Esophagus muscularis mucosa (tissue), 4 donors: ENCODE results near the gene CTBP1. TPM values are rescaled to one million over a fixed set of nuclear protein-coding genes. Genes with fewer than 3 reads are reported as not detected.

Experiments
- DNase-seq: peaks from one replicate; pipeline ENCODE4 v3.0.0-alpha.2; 2017; ENCODE audit errors: extremely low spot score
- H3K27ac ChIP-seq, 4 donors: fragments of 200-600 bp; sonication (generic); replicated peaks in 1 of 4; 1 replicate in 3 of 4; 2 replicates in 1 of 4; pipeline ENCODE4 v1.5.1; 2016 to 2019; ENCODE audit warnings: mild to moderate bottlenecking in 1 of 4
- H3K27me3 ChIP-seq, 4 donors: fragments of 200-600 bp; sonication (generic); one replicate each; pipeline versions ENCODE4 v1.5.1 to v1.6.0; 2016 to 2019
- H3K36me3 ChIP-seq, 4 donors: fragments of 200-600 bp; sonication (generic); one replicate each; pipeline ENCODE4 v1.5.1; 2016 to 2019
- H3K4me1 ChIP-seq, 4 donors: fragments of 200-600 bp; sonication (generic); one replicate each; pipeline ENCODE4 v1.5.1; 2016 to 2019
- H3K4me3 ChIP-seq, 4 donors: fragments of 200-600 bp; sonication (generic); 1 replicate in 2 of 4; 2 replicates in 2 of 4; pipeline ENCODE4 v1.5.1; 2016 to 2019; ENCODE audit warnings: mild to moderate bottlenecking in 4 of 4, moderate library complexity in 1 of 4
- H3K9me3 ChIP-seq, 4 donors: fragments of 200-600 bp; sonication (generic); 1 replicate in 3 of 4; 2 replicates in 1 of 4; pipeline ENCODE4 v1.5.1; 2016 to 2019
- EP300 ChIP-seq: sonication (generic); formaldehyde crosslinking; IDR thresholded peaks from one replicate; pipeline ENCODE4 v1.6.1; 2017; ENCODE audit warnings: antibody characterized with exemption
- POLR2A ChIP-seq: fragments of 450-650 bp; IDR thresholded peaks from one replicate; pipeline ENCODE4 v1.6.1; 2017; ENCODE audit warnings: antibody characterized with exemption, moderate library complexity, mild to moderate bottlenecking, low read depth
- POLR2AphosphoS5 ChIP-seq, 2 donors: sonication (generic); formaldehyde crosslinking; IDR thresholded peaks; one replicate each; pipeline ENCODE4 v1.6.1; 2017; ENCODE audit warnings: antibody characterized with exemption in 2 of 2
- WGBS: methylation state at CpG from one replicate; pipeline ENCODE4 v1.1.5; 2018; 5-methylcytosine and 5-hydroxymethylcytosine counted together
- intact Hi-C: fragments of 100-400 bp; cut with DNase I; formaldehyde crosslinking; loops from one replicate; pipeline ENCODE4 v1.15.1; 2023
- total RNA-seq, 4 donors: library from RNA; depleted of rRNA; stranded (reverse); fragments of >200 nt; gene quantifications; one replicate each; pipeline versions ENCODE4 v1.1.0 to v1.2.1, GENCODE V29; 2016
- TF ChIP-seq, protein P1 (sequence below), 3 experiments: fragments of 200-600 bp in 2 of 3; fragments of 450-650 bp in 1 of 3; sonication (generic) in 2 of 3; IDR thresholded peaks; one replicate each; pipeline ENCODE4 v1.5.1; 2017 to 2019; ENCODE audit warnings: antibody characterized with exemption in 3 of 3, mild to moderate bottlenecking in 2 of 3, moderate library complexity in 1 of 3

CTBP1 gene
- total RNA-seq, 4 donors from 2014 or later: 110 to 245 (median 172) TPM

DNA sequence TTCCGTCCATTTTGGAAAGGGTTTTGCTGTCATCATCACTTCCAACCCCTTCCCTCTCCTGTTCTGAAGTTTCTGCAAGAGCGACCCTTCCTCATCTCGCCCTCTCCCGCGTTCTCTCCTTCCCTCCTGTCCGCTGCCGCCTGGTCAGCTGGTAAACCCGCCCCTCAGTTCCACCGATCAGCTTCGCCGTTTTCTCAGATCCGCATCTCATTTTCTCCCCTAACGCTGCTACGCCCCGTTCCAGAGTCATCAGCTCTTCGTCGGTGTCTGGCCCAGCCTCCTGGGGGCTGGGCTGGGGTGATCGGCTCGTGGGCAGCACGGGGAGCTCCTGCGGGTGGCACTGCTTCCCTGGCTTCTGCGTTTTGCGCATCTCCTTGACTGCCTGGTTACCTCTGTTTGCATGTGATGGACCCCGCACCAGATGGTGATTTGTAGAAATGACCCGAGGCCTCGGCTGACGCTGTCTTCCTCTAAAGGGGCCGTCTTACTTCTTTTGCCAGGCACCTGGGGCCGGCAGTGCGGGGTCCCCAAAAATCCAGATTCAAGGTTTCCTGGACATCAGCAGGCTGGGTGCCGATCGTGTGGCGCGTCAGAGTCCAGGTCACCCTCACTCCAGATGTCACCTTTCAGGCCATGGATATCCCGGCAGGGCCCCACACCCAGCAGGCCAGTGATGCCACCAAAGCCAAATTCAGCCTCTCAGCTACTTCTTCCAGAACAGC is 13.4 kb downstream of the CTBP1 start:
- DNase-seq: no peak
- no peak overlapping the region for H3K4me3 ChIP-seq
- WGBS: 92% methylated on average over 29 of the region's 35 CpGs
- no peaks in the 10 kb centered on the region for H3K9me3 ChIP-seq
- H3K36me3 ChIP-seq: peaks cover 29 to 99% (median 97%) of the 10 kb centered on the region in 4 donors
- H3K27me3 ChIP-seq: no peaks in the 10 kb centered on the region
- peak overlapping the region in 1 of 4 donors; percentile 64 for H3K27ac ChIP-seq
- H3K4me1 ChIP-seq: peaks cover 24 to 46% (median 39%) of the 10 kb centered on the region in 4 donors
- TF ChIP-seq, protein P1, sequence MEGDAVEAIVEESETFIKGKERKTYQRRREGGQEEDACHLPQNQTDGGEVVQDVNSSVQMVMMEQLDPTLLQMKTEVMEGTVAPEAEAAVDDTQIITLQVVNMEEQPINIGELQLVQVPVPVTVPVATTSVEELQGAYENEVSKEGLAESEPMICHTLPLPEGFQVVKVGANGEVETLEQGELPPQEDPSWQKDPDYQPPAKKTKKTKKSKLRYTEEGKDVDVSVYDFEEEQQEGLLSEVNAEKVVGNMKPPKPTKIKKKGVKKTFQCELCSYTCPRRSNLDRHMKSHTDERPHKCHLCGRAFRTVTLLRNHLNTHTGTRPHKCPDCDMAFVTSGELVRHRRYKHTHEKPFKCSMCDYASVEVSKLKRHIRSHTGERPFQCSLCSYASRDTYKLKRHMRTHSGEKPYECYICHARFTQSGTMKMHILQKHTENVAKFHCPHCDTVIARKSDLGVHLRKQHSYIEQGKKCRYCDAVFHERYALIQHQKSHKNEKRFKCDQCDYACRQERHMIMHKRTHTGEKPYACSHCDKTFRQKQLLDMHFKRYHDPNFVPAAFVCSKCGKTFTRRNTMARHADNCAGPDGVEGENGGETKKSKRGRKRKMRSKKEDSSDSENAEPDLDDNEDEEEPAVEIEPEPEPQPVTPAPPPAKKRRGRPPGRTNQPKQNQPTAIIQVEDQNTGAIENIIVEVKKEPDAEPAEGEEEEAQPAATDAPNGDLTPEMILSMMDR (IDR thresholded peaks at IDR 0.05): no peak
- no peak for TF ChIP-seq POLR2AphosphoS5 (IDR thresholded peaks at IDR 0.05)
- TF ChIP-seq POLR2A: no peak
- TF ChIP-seq EP300: no peak
- intact Hi-C loops: no loop called here

DNA sequence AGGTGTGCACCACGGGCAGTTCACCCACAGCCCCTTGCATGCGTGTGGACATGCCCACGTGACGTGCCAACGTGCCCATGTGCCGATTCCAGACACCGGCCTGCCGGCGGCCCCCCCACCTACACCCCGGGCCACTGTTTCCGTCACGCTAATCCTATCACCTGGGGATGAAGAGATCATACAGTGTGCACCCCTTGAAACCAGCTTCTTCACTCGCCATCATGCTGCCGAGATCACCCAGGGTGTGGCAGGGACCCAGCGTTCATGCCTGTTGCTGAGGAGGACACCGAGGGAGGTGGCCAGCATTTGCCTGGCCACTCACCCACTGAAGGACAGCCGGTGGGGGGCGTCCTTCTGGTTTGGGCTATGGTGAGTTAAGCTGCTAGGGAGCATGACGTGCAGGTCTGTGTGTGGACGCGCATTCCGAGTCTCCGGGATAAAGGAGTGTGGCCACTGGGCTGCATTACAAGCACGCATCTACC is 14.1 kb downstream of the CTBP1 start:
- peaks cover 24 to 46% (median 39%) of the 10 kb centered on the region in 4 donors for H3K4me1 ChIP-seq
- TF ChIP-seq POLR2AphosphoS5 (IDR thresholded peaks at IDR 0.05) (no peak), POLR2A (no peak)
- intact Hi-C loops: no loop called here
- DNase-seq: no peak
- WGBS: 79% methylated on average over 18 of the region's 24 CpGs
- no peak overlapping the region for H3K4me3 ChIP-seq
- peaks cover 35 to 100% (median 99%) of the 10 kb centered on the region in 4 donors for H3K36me3 ChIP-seq
- H3K27me3 ChIP-seq: no peaks in the 10 kb centered on the region
- peak overlapping the region in 1 of 4 donors; percentile 64 for H3K27ac ChIP-seq
- H3K9me3 ChIP-seq: no peaks in the 10 kb centered on the region

DNA sequence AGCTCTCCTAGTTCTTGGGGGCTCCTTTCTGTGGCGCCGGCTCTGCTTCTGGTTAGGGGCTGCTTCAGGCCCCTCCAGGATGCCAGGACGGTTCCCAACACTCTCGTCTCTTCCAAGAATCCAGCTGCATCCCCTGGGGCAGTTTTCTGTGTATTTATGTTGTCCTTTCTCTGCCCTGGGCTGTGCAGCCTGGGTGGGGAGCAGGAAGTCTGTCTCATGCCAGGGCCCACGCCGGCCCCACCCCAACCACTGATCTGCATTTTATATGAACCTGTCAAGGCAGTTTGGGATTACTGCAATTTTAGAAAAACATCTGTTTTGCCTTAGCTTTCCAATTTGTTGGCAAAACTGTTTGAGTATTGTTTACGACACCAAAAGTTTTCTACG is 14.6 kb downstream of the CTBP1 start:
- Histone ChIP-seq H3K4me3 (no peak overlapping the region), H3K9me3 (no peaks in the 10 kb centered on the region), H3K4me1 (peaks cover 24 to 42% (median 36%) of the 10 kb centered on the region in 4 donors), H3K27me3 (no peaks in the 10 kb centered on the region), H3K27ac (peak overlapping the region; percentile 3 to 64 (median 44)), H3K36me3 (peaks cover 40 to 100% (median 99%) of the 10 kb centered on the region in 4 donors)
- intact Hi-C loops: no loop called here
- WGBS: 69% methylated on average over 8 of the region's 8 CpGs
- DNase-seq: no peak
- TF ChIP-seq EP300: no peak
- TF ChIP-seq, protein P1 (IDR thresholded peaks at IDR 0.05): no peak
- no peak for TF ChIP-seq POLR2AphosphoS5 (IDR thresholded peaks at IDR 0.05)
- TF ChIP-seq POLR2A: no peak

DNA sequence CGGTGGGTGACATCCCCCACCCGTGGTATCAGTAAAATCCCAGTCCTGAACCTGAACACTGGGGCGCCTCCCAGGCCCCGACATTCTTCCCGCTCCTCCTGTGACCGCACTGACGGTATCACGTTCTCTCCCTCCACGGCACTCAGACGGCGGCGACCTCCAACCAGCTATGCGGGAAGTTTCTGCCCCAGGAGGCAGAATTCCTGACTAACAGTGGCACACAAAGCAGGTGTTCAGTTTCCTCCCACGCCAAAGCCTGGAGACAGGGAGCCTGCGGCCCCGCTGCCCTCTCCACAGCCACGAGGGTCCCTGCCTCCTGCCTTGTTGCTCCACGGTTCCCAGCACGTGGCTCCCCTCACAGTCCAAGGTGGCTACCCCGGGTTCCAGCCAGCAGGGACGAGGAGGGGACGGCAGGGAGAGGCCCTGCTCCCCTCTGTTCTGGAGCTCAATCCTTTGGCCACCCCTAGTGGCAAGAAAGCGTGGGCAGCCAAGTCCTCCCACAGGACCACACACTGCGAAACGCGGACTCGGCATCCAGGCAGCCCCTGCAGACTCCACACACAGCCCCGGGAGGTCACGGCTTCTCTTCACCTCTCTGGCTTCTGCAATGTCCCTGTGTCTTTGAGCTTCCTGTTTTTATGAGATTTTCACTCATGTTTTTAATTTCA is 15.2 kb downstream of the CTBP1 start:
- 47% methylated on average over 20 of the region's 29 CpGs for WGBS
- TF ChIP-seq, protein P1 (IDR thresholded peaks at IDR 0.05): peak; percentile 12 to 37 (median 27)
- TF ChIP-seq POLR2AphosphoS5 (IDR thresholded peaks at IDR 0.05): no peak
- Histone ChIP-seq H3K36me3 (peaks cover 42 to 100% (median 99%) of the 10 kb centered on the region in 4 donors), H3K4me1 (peaks cover 21 to 36% (median 31%) of the 10 kb centered on the region in 4 donors), H3K27me3 (no peaks in the 10 kb centered on the region), H3K27ac (peak overlapping the region; percentile 3 to 64 (median 44)), H3K4me3 (no peak overlapping the region), H3K9me3 (no peaks in the 10 kb centered on the region)
- DNase-seq: no peak
- intact Hi-C loops: no loop called here
